Heart right ventricle (tissue), 16 donors: Measurements from ENCODE around the gene CHCHD2. TPM values are rescaled to one million over a fixed set of nuclear protein-coding genes. Genes with fewer than 3 reads are reported as not detected.
"Not testable (repeated sequence)": the region's sequence is repeated elsewhere in the genome, so short reads cannot be mapped to it uniquely, and the experiment has no call there.

Experiments used
- ATAC-seq, 8 donors: fragments of 200-7000 bp; cut with Tn5 transposase; one replicate each; pipeline ENCODE4 v1.9.1; 2020; ENCODE audit warnings: mild to moderate bottlenecking in 8 of 8, moderate library complexity in 8 of 8, moderate number of reproducible peaks in 1 of 8
- DNase-seq, 2 donors: peaks; one replicate each; pipeline ENCODE4 v3.0.0-alpha.2; 2020
- H3K27ac ChIP-seq, 10 donors: fragments of 200-600 bp; sonication (generic) in 2 of 10; one replicate each; pipeline versions ENCODE4 v1.5.0 to v1.8.0; 2020 to 2022; ENCODE audit warnings: mild to moderate bottlenecking in 3 of 10
- H3K27me3 ChIP-seq, 7 donors: fragments of 200-600 bp; one replicate each; pipeline ENCODE4 v1.8.0; 2021 to 2022; ENCODE audit warnings: mild to moderate bottlenecking in 2 of 7
- H3K36me3 ChIP-seq, 9 donors: fragments of 200-600 bp; sonication (generic) in 1 of 9; one replicate each; pipeline versions ENCODE4 v1.5.0 to v1.8.0; 2020 to 2022; ENCODE audit warnings: mild to moderate bottlenecking in 2 of 9
- H3K4me1 ChIP-seq, 9 donors: fragments of 200-600 bp; sonication (generic) in 1 of 9; one replicate each; pipeline versions ENCODE4 v1.5.0 to v1.8.0; 2020 to 2022; ENCODE audit warnings: mild to moderate bottlenecking in 4 of 9
- H3K4me3 ChIP-seq, 10 donors: fragments of 200-600 bp; sonication (generic) in 2 of 10; one replicate each; pipeline versions ENCODE4 v1.5.0 to v1.8.0; 2020 to 2022; ENCODE audit warnings: mild to moderate bottlenecking in 7 of 10, moderate library complexity in 2 of 10
- H3K9me3 ChIP-seq, 11 donors: fragments of 200-600 bp in 10 of 11; sonication (generic) in 2 of 11; one replicate each; pipeline versions ENCODE4 v1.5.0 to v1.8.0; 2013 to 2022; ENCODE audit warnings: mild to moderate bottlenecking in 2 of 11, control low read depth in 1 of 11, moderate library complexity in 1 of 11
- whole genome bisulfite sequencing, 2 donors: extraction: QIAGEN DNeasy Blood & Tissue Kit; methylation state at CpG; one replicate each; pipeline ENCODE4 v1.1.7; 2013; ENCODE audit warnings: inconsistent platforms in 1 of 2; 5-methylcytosine and 5-hydroxymethylcytosine counted together
- intact Hi-C, 10 donors: fragments of 100-400 bp; cut with DNase I; formaldehyde crosslinking; loops; one replicate each; pipeline versions ENCODE4 v1.11.1 to v1.14.2; 2022
- long read RNA-seq, 3 donors: library from polyadenylated mRNA; unstranded; transcript quantifications; one replicate each; pipeline ENCODE4 v2.0.0, GENCODE V29; 2020 to 2021
- polyA plus RNA-seq, 2 donors: library from polyadenylated mRNA; stranded (reverse); fragments of 200-250 nt; gene quantifications; one replicate each; pipeline ENCODE4 v1.2.3, GENCODE V29; 2013
- total RNA-seq, 10 donors: library from RNA; stranded (reverse); fragmentation: NEBNext Ultra II Directional in 3 of 10; extraction: Animal tissue kit (Norgen Biotek cat#: 25700) in 3 of 10; gene quantifications; one replicate each; pipeline versions ENCODE4 v1.2.1 to v1.2.4, GENCODE V29; 2021 to 2023
- TF ChIP-seq, protein P1 (sequence below), 9 donors: fragments of 200-600 bp; sonication (generic) in 2 of 9; IDR thresholded peaks; one replicate each; pipeline versions ENCODE4 v1.5.0 to v1.8.0; 2021 to 2022; ENCODE audit warnings: antibody characterized with exemption in 9 of 9, mild to moderate bottlenecking in 5 of 9, moderate library complexity in 1 of 9
- donor health status: Arrhythmogenic right ventricular cardiomyopathy.
- donor health status: ischemic (EF 13 %, LVEDD 7.1; RV severe dilation, severe dysfunction).
- donor health status: healthy with polysubstance abuse.
- donor health status: DM: no; HTN: yes; CAD: no.
- donor health status: DM: no; HTN: no; CAD: no.
- donor health status: ischemic (EF 25% LVEDD 6.9; RV normal size, moderate dysfunction).
- donor health status: ischemic (EF 25% LVEDD 5.7; RV mildly dilated, moderate dysfunction).
- donor health status: healthy.
- donor health status: DM: yes; HTN: yes; CAD: no.
- donor health status: Ischemic cardiomyopathy.
- donor health status: ischemic (EF 35%, LVEDD 5.7; RV mildly dilated, moderate dysfunction).
- donor health status: nonischemic (EF 11% LVEDD 7.7; RV severe dilation, severe dysfunction).
- donor health status: DM: yes; HTN: yes; CAD: no.
- donor health status: PGD.
- donor health status: ischemic (EF 29% LVEDD 5.4; RV normal size, mild dysfunction).
- donor health status: nonischemic (EF 23%, LVEDD 6.1; RV moderate dilation, normal function).

CHCHD2 gene, protein sequence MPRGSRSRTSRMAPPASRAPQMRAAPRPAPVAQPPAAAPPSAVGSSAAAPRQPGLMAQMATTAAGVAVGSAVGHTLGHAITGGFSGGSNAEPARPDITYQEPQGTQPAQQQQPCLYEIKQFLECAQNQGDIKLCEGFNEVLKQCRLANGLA
- total RNA-seq = 100 to 1,000 TPM; 379 to 537 (median 426) TPM
- polyA plus RNA-seq = 1,000 to 10,000 TPM in 1 of 2 donors, 10 to 100 TPM in 1; 73.0 to 1,047 TPM
- long read RNA-seq, donor 1, transcript CHCHD2-201 (4 exons, 901 nt) = major isoform, 154 of 173 reads
- long read RNA-seq, donor 1, partial matches to known transcripts = 16 of 173 reads
- long read RNA-seq, donor 1, other reads (novel, unspliced or antisense) = 2 of 173 reads
- long read RNA-seq, donor 2, transcript CHCHD2-201 (4 exons, 901 nt) = major isoform, 172 of 195 reads
- long read RNA-seq, donor 2, partial matches to known transcripts = 22 of 195 reads
- long read RNA-seq, donor 2, other reads (novel, unspliced or antisense) = 1 of 195 reads
- long read RNA-seq, donor 3, transcript CHCHD2-201 (4 exons, 901 nt) = major isoform, 58 of 61 reads
- long read RNA-seq, donor 3, partial matches to known transcripts = 1 of 61 reads
- long read RNA-seq, donor 3, other reads (novel, unspliced or antisense) = 2 of 61 reads

DNA sequence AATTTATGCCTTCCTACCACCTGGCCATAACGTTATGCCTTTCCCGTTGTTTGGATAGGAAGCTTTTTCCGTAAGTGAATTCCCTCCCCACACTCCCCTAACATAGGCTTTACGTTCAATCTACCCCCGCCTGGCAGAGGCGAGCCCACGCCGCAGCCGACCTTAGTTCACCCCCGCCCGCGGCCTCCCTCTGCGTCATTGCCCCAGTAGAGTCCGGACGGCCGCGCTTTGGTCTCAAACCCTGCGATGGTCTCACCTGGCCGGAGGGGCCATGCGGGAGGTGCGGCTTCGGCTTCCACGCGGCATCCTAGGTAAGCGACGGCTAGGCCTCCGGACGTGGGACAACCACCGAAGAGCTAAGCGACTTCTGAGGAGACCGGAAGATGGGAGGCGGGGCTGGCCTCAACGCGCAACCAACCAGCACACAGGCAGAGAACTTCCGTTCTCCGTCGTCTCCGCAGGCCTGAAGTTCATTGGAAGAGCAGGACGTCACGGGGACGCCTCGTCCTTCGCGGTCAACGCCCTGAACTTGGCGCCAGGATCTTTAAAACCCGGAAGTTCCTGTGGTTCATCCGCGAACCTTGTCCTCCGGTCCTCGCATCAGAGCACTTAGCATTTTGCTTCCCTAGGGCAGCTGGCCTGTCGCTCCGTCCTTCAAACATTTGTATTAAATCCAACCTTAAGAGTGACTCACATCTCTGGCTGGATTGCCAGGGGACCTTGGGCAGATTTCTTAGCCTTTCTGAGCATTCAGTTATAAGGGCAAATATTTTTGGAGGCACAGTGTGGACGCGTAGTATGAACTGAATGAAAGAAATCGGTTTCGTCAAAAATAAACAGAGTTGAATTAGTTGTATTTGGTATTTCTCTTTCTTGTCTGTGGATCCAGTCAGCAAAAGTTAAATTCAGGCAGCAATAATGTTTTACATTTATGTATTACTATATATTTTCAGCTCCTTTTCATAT lies at the start of gene CHCHD2:
Gene CHCHD2, minus strand, starts transcription at position 369 of the 966 bp plus-strand sequence. Its CDS starts 63 bp downstream, at position 306.
- peak within 1 kb of the TSS; percentile 48 to 95 (median 77) for H3K4me3 ChIP-seq
- 3 to 4% methylated on average over 57 of the region's 57 CpGs for WGBS, 2 donors
- peaks cover 9 to 28% (median 14%) of the 10 kb centered on the region in 9 donors for H3K4me1 ChIP-seq
- H3K27ac ChIP-seq = peak within 1 kb of the TSS; percentile 40 to 95 (median 90)
- peaks cover 0 to 38% (median 28%) of the 10 kb centered on the region in 9 donors for H3K36me3 ChIP-seq
- peak; percentile 100 for ATAC-seq
- H3K27me3 ChIP-seq = peaks cover 0 to 4% (median 0%) of the 10 kb centered on the region in 7 donors
- TF ChIP-seq, protein P1, sequence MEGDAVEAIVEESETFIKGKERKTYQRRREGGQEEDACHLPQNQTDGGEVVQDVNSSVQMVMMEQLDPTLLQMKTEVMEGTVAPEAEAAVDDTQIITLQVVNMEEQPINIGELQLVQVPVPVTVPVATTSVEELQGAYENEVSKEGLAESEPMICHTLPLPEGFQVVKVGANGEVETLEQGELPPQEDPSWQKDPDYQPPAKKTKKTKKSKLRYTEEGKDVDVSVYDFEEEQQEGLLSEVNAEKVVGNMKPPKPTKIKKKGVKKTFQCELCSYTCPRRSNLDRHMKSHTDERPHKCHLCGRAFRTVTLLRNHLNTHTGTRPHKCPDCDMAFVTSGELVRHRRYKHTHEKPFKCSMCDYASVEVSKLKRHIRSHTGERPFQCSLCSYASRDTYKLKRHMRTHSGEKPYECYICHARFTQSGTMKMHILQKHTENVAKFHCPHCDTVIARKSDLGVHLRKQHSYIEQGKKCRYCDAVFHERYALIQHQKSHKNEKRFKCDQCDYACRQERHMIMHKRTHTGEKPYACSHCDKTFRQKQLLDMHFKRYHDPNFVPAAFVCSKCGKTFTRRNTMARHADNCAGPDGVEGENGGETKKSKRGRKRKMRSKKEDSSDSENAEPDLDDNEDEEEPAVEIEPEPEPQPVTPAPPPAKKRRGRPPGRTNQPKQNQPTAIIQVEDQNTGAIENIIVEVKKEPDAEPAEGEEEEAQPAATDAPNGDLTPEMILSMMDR (IDR thresholded peaks at IDR 0.05) = no peak
- intact Hi-C loops = loop anchor here in 1 of 10 donors (5.0 kb wide), 1 partner anchor 54 kb away; the partner anchor contains the start of genes CCT6A and PSPH
- DNase-seq = peak; percentile 94 to 97
- H3K9me3 ChIP-seq = no peaks in the 10 kb centered on the region

DNA sequence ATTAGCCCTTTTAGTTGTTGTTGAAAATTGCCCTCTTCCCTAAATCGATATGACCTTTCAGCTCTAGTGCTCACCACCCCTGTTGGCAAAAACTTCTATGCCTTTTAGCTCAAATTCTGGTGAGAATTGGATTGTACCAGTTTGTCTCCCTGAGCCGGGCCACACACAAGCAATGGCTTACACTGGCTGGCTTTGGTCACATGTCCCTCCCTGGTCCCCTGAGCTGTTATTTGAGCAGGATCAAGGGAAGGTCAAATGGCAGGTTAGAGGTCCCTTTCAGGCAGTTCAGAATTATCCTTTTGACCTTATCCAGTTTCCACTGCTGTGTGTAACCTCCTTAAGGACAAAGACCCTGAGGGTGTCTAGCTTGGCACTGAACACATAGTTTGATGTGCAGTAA lies 24.8 kb upstream of the CHCHD2 start:
- WGBS, 2 donors = 64 to 65% methylated on average over 2 of the region's 2 CpGs
- H3K4me1 ChIP-seq, H3K36me3 ChIP-seq, H3K27ac ChIP-seq, H3K27me3 ChIP-seq, intact Hi-C loops, H3K9me3 ChIP-seq, DNase-seq, H3K4me3 ChIP-seq: not testable (repeated sequence)
- ATAC-seq = peak in 5 of 8 donors; percentile 42 to 85 (median 55)

DNA sequence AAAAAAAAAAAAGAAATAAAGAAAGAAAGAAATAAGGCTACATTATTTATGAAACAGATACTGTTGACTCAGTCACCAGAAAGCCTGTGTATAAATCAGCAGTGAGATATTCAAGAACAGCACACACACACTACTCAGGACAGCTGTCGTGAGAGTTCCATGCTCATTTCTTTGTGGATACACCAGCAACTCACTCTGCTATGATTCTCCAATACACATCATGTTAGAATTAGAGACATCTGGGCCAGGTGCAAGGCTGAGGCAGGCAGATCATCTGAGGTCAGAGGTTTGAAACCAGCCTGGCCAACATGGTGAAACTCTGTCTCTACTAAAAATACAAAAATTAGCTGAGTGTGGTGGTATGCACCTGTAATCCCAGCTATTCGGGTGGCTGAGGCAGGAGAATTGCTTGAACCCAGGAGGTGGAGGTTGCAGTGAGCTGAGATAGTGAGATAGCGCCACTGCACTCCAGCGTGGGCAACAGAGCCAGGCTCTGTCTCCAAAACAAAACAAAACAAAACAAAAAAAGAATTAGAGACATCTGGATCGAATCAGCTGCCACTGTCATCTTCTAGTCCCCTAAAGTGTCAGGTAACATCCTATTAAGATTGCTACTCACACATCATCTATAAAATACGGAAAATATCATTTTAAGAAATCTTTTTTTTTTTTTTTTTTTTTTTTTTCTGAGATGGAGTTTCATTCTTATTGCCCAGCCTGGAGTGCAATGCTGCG lies 21.1 kb upstream of the CHCHD2 start:
- no peaks in the 10 kb centered on the region for H3K36me3 ChIP-seq
- no peak overlapping the region for H3K27ac ChIP-seq
- H3K27me3 ChIP-seq = no peaks in the 10 kb centered on the region
- WGBS, 2 donors = 57 to 59% methylated on average over 7 of the region's 7 CpGs
- no peaks in the 10 kb centered on the region for H3K4me1 ChIP-seq
- H3K4me3 ChIP-seq = no peak overlapping the region
- intact Hi-C loops = no loop called here
- ATAC-seq (no peak), DNase-seq (no peak)
- H3K9me3 ChIP-seq = no peaks in the 10 kb centered on the region
- TF ChIP-seq, protein P1 (IDR thresholded peaks at IDR 0.05) = no peak

DNA sequence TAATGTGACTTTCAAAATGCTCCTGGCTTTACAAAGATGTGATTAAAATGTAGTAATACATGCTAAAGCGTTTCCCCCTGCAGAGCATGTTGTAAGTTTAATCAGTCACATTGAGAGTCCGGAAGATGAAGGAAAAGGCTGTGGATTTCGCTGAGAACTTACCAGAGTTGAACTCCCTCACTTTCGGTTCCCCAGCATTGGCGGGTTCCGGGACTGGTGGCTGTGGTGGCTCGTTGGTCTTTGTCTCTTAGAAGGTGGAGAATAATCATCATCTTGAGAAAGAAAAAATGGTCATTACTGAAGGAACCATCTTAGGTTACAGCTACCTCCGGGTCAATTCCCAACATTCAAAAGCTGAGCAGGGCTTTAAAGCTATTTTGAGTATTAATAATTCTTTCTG lies 19.6 kb upstream of the CHCHD2 start:
- Histone ChIP-seq H3K36me3 (no peaks in the 10 kb centered on the region), H3K27ac (no peak overlapping the region), H3K27me3 (no peaks in the 10 kb centered on the region), H3K4me1 (no peaks in the 10 kb centered on the region), H3K4me3 (no peak overlapping the region), H3K9me3 (no peaks in the 10 kb centered on the region)
- WGBS, 2 donors = 82 to 83% methylated on average over 8 of the region's 8 CpGs
- DNase-seq (no peak), ATAC-seq (no peak)
- intact Hi-C loops = no loop called here
- TF ChIP-seq, protein P1 (IDR thresholded peaks at IDR 0.05) = no peak
